Fibroblast of lung (primary cell): ENCODE results near the gene RERG.

Source experiments
- EZH2 ChIP-seq: IDR thresholded peaks from 2 replicates; pipeline ENCODE4 v1.5.1; 2012; ENCODE audit warnings: low read length, control low read depth, mild to moderate bottlenecking; ENCODE audit errors: missing control alignments
- TF ChIP-seq, protein P1 (sequence below), 2 donors: IDR thresholded peaks in 1 of 2; conservative IDR thresholded peaks in 1 of 2; 1 replicate in 1 of 2; 2 replicates in 1 of 2; pipeline ENCODE4 v1.5.1; 2011 to 2012; ENCODE audit warnings: low read length in 2 of 2, control low read depth in 1 of 2, inconsistent platforms in 1 of 2, low read depth in 1 of 2, mild to moderate bottlenecking in 1 of 2

DNA sequence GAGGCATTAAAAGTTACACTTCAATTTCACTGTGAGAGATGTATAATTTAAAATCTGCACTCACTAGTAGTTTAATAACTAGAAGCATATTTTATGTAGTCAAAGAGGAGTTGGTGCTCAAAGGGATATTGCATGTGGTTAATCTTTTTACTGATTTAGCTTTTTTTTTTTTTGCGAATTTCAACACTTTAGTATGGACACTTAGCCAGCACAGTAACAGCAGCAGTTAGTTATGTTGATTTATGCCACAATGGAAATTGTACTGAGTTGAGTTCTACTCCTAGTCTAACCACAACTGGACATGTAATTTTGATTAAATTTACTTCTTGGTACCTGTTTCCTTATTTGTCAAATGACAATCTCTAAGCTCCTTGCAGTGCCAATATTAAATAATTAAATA, 104.2 kb downstream of the RERG start:
- TF ChIP-seq, protein P1, sequence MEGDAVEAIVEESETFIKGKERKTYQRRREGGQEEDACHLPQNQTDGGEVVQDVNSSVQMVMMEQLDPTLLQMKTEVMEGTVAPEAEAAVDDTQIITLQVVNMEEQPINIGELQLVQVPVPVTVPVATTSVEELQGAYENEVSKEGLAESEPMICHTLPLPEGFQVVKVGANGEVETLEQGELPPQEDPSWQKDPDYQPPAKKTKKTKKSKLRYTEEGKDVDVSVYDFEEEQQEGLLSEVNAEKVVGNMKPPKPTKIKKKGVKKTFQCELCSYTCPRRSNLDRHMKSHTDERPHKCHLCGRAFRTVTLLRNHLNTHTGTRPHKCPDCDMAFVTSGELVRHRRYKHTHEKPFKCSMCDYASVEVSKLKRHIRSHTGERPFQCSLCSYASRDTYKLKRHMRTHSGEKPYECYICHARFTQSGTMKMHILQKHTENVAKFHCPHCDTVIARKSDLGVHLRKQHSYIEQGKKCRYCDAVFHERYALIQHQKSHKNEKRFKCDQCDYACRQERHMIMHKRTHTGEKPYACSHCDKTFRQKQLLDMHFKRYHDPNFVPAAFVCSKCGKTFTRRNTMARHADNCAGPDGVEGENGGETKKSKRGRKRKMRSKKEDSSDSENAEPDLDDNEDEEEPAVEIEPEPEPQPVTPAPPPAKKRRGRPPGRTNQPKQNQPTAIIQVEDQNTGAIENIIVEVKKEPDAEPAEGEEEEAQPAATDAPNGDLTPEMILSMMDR (conservative IDR thresholded peaks at IDR 0.05 in 1 of 2, IDR thresholded peaks at IDR 0.05 in 1 of 2; ENCODE audit: low read depth in 1 of 2, low read length in 2 of 2): no peak
- TF ChIP-seq EZH2: no peak
